ENCODE results near the gene UGT2B7. TPM values are rescaled to one million over a fixed set of nuclear protein-coding genes. Genes with fewer than 3 reads are reported as not detected.

UGT2B7 gene
- total RNA-seq, 2 experiments from 2014 or later, result not detected

- Histone ChIP-seq H3K4me1 (ENCODE audit: insufficient read depth, low read length, poor library complexity, severe bottlenecking) (no peaks in the 10 kb centered on the region), H3K4me3 (ENCODE audit: low read depth, low read length, poor library complexity, severe bottlenecking) (no peak overlapping the region), H3K4me2 (ENCODE audit: low read length) (no peak overlapping the region), H3K9me2 (ENCODE audit: insufficient read depth, low read length) (no peaks in the 10 kb centered on the region), H3K79me2 (ENCODE audit: insufficient read depth, low read depth, low read length) (no peaks in the 10 kb centered on the region), H3K27ac (ENCODE audit: low read depth, low read length, poor library complexity, severe bottlenecking) (no peak overlapping the region), H3K9me3 (ENCODE audit: low read length) (no peaks in the 10 kb centered on the region), H3K36me3 (ENCODE audit: insufficient read depth, low read length) (no peaks in the 10 kb centered on the region), H4K20me1 (ENCODE audit: insufficient read depth, low read length) (no peaks in the 10 kb centered on the region), H2AFZ (ENCODE audit: low read length) (no peak overlapping the region)
- ChIA-PET CTCF (ENCODE audit: unreplicated experiment) (no interaction called here), POLR2A (interaction anchor here (0.6 kb wide), 1 partner anchor 894 kb away, joined by 3 read pairs; no protein-coding TSS in a partner anchor)
- no peak for TF ChIP-seq CTCF (conservative IDR thresholded peaks at IDR 0.05; ENCODE audit: low read length)
- TF ChIP-seq EZH2phosphoT487 (IDR thresholded peaks at IDR 0.05; ENCODE audit: borderline replicate concordance, low read depth, low read length), result no peak
- no peak for DNase-seq (ENCODE audit: low spot score)
- BruUV-seq (replicated peaks), result no TSS peak
- intact Hi-C loops (cut with micrococcal nuclease; ENCODE audit: unreplicated experiment), result no loop called here
Measured at GRCh38 chr4:69057620-69058409, 38.5 kb upstream of the UGT2B7 start.

- DNase-seq (ENCODE audit: low spot score), result no peak
Measured at GRCh38 chr4:69058410-69059059, 37.7 kb upstream of the UGT2B7 start.

More at GRCh38 chr4:69058410-69059059, 37.7 kb upstream of the UGT2B7 start:
- TF ChIP-seq EZH2phosphoT487 (IDR thresholded peaks at IDR 0.05; ENCODE audit: borderline replicate concordance, low read depth, low read length) (no peak), CTCF (conservative IDR thresholded peaks at IDR 0.05; ENCODE audit: low read length) (no peak)
- H2AFZ ChIP-seq (ENCODE audit: low read length), result no peak overlapping the region
- H3K4me1 ChIP-seq (ENCODE audit: insufficient read depth, low read length, poor library complexity, severe bottlenecking), result no peaks in the 10 kb centered on the region
- POLR2A ChIA-PET, result no interaction called here
- H3K9me3 ChIP-seq (ENCODE audit: low read length), result no peaks in the 10 kb centered on the region
- no peaks in the 10 kb centered on the region for H3K9me2 ChIP-seq (ENCODE audit: insufficient read depth, low read length)
- H3K4me3 ChIP-seq (ENCODE audit: low read depth, low read length, poor library complexity, severe bottlenecking), result no peak overlapping the region
- no peaks in the 10 kb centered on the region for H3K36me3 ChIP-seq (ENCODE audit: insufficient read depth, low read length)
- H3K79me2 ChIP-seq (ENCODE audit: insufficient read depth, low read depth, low read length), result no peaks in the 10 kb centered on the region
- BruUV-seq (replicated peaks), result no TSS peak
- CTCF ChIA-PET (ENCODE audit: unreplicated experiment), result no interaction called here
- no peaks in the 10 kb centered on the region for H4K20me1 ChIP-seq (ENCODE audit: insufficient read depth, low read length)
- H3K4me2 ChIP-seq (ENCODE audit: low read length), result no peak overlapping the region
- H3K27ac ChIP-seq (ENCODE audit: low read depth, low read length, poor library complexity, severe bottlenecking), result no peak overlapping the region
- intact Hi-C loops (cut with micrococcal nuclease; ENCODE audit: unreplicated experiment), result no loop called here

Data from OCI-LY7 (cell line).